GM23248 (cell line): Measurements from ENCODE around the gene MID1. TPM values are rescaled to one million over a fixed set of nuclear protein-coding genes. Genes with fewer than 3 reads are reported as not detected.

Experiments used
- DNase-seq: peaks from one replicate; pipeline ENCODE4 v3.0.0-alpha.2; 2015
- H2AFZ ChIP-seq: fragments of 200-600 bp; sonication (generic); 2 replicates; pipeline ENCODE4 v1.6.1; 2016; ENCODE audit warnings: antibody characterized with exemption
- H3F3A ChIP-seq: fragments of 200-600 bp; sonication (generic); 2 replicates; pipeline ENCODE4 v1.6.1; 2016; ENCODE audit warnings: mild to moderate bottlenecking, antibody characterized with exemption, mixed run types; ENCODE audit not compliant: insufficient read depth
- H3K27ac ChIP-seq: fragments of 200-600 bp; sonication (generic); 2 replicates; pipeline ENCODE4 v1.5.1; 2016; ENCODE audit warnings: mild to moderate bottlenecking
- H3K27me3 ChIP-seq: fragments of 200-600 bp; sonication (generic); replicated peaks from 2 replicates; pipeline ENCODE4 v1.6.1; 2016; ENCODE audit warnings: mild to moderate bottlenecking; ENCODE audit not compliant: insufficient read depth
- H3K36me3 ChIP-seq: fragments of 200-600 bp; sonication (generic); 2 replicates; pipeline ENCODE4 v1.6.1; 2016; ENCODE audit warnings: low read depth, mild to moderate bottlenecking
- H3K4me1 ChIP-seq: fragments of 200-600 bp; sonication (generic); 2 replicates; pipeline ENCODE4 v1.6.1; 2016; ENCODE audit warnings: mild to moderate bottlenecking; ENCODE audit not compliant: insufficient read depth
- H3K4me2 ChIP-seq: fragments of 200-600 bp; sonication (generic); one replicate; pipeline ENCODE4 v1.6.1; 2016; ENCODE audit warnings: mild to moderate bottlenecking; ENCODE audit not compliant: unreplicated experiment
- H3K4me3 ChIP-seq: fragments of 200-600 bp; sonication (generic); 2 replicates; pipeline ENCODE4 v1.5.1; 2016; ENCODE audit warnings: mild to moderate bottlenecking
- H3K79me2 ChIP-seq: fragments of 200-600 bp; sonication (generic); 2 replicates; pipeline ENCODE4 v1.6.1; 2016; ENCODE audit warnings: mild to moderate bottlenecking; ENCODE audit not compliant: insufficient read depth
- H3K9ac ChIP-seq: fragments of 200-600 bp; sonication (generic); 2 replicates; pipeline ENCODE4 v1.6.1; 2016; ENCODE audit warnings: mild to moderate bottlenecking
- H3K9me2 ChIP-seq: fragments of 200-600 bp; sonication (generic); 2 replicates; pipeline ENCODE4 v1.6.1; 2016; ENCODE audit warnings: mixed run types, mild to moderate bottlenecking, moderate library complexity; ENCODE audit not compliant: insufficient read depth
- H3K9me3 ChIP-seq: fragments of 200-600 bp; sonication (generic); one replicate; pipeline ENCODE4 v1.6.1; 2017; ENCODE audit warnings: low read depth
- H4K20me1 ChIP-seq: fragments of 200-600 bp; sonication (generic); 2 replicates; pipeline ENCODE4 v1.6.0; 2016; ENCODE audit not compliant: insufficient read depth
- EZH2 ChIP-seq: fragments of 200-600 bp; sonication (generic); IDR thresholded peaks from 2 replicates; pipeline ENCODE4 v1.6.1; 2018; ENCODE audit warnings: antibody characterized with exemption, mild to moderate bottlenecking; ENCODE audit not compliant: insufficient read depth, poor library complexity, severe bottlenecking
- EZH2phosphoT487 ChIP-seq: fragments of 200-600 bp; sonication (generic); IDR thresholded peaks from 2 replicates; pipeline ENCODE4 v1.6.1; 2018; ENCODE audit warnings: antibody characterized with exemption, moderate library complexity, mild to moderate bottlenecking, low read depth; ENCODE audit not compliant: insufficient read depth
- WGBS, 2 experiments: methylation state at CpG; one replicate each; pipeline ENCODE4 v1.1.6; 2015 to 2017; ENCODE audit warnings: low lambda C conversion rate in 2 of 2, low coverage in 1 of 2; ENCODE audit errors: missing lambda C conversion rate in 2 of 2; 5-methylcytosine and 5-hydroxymethylcytosine counted together
- in situ Hi-C: fragments of 300-500 bp; cut with MboI; formaldehyde crosslinking; loops from 2 replicates; pipeline ENCODE4 v1.15.0; 2020
- polyA plus RNA-seq: library from polyadenylated mRNA; unstranded; fragments of >200 nt; fragmentation: Nextera tagmentation; extraction: Ambion mirVana; gene quantifications from 2 replicates; pipeline ENCODE4 v1.2.1, GENCODE V29; 2016
- total RNA-seq: library from RNA; depleted of rRNA; stranded (reverse); fragments of >200 nt; shearing (Covaris generic); gene quantifications from 2 replicates; pipeline ENCODE4 v1.2.3, GENCODE V29; 2014

The MID1 gene
- total and polyA plus RNA-seq, 2 experiments from 2014 or later, result 5.6 to 5.9 TPM

- in situ Hi-C loops, result no loop called here
- Histone ChIP-seq H3K4me2 (no peak overlapping the region), H3K27me3 (no peaks in the 10 kb centered on the region), H3K9ac (no peak overlapping the region), H4K20me1 (no peaks in the 10 kb centered on the region), H3F3A (0 out of 2 replicates have a peak, but pooled peaks cover 10% of the 10 kb centered on the region), H3K4me1 (peaks cover 23% of the 10 kb centered on the region), H3K27ac (no peak overlapping the region), H3K9me3 (no peaks in the 10 kb centered on the region), H3K79me2 (no peaks in the 10 kb centered on the region; the same call in 1 of the 2 replicates), H3K4me3 (no peak overlapping the region), H2AFZ (no peak overlapping the region), H3K36me3 (no peaks in the 10 kb centered on the region), H3K9me2 (no peaks in the 10 kb centered on the region)
- DNase-seq, result no peak
- TF ChIP-seq EZH2, result no peak
- TF ChIP-seq EZH2phosphoT487, result no peak
- 88 to 90% methylated on average over 6 to 13 of the region's 16 CpGs for WGBS, 2 experiments
These were observed 43.5 kb downstream of the MID1 start for GRCh38 chrX:10576777-10577447.

GRCh38 chrX:10576186-10576585 lies 44.2 kb downstream of the MID1 start:
- Histone ChIP-seq H3K4me2 (no peak overlapping the region), H3K9me2 (no peaks in the 10 kb centered on the region), H3K9me3 (no peaks in the 10 kb centered on the region), H3K4me1 (peaks cover 28% of the 10 kb centered on the region), H3K27ac (no peak overlapping the region), H4K20me1 (no peaks in the 10 kb centered on the region), H2AFZ (no peak overlapping the region), H3K4me3 (no peak overlapping the region), H3K79me2 (no peaks in the 10 kb centered on the region; the same call in 1 of the 2 replicates), H3F3A (peaks cover 7% of the 10 kb centered on the region; the same call in 1 of the 2 replicates), H3K36me3 (no peaks in the 10 kb centered on the region), H3K27me3 (no peaks in the 10 kb centered on the region), H3K9ac (no peak overlapping the region)
- no peak for TF ChIP-seq EZH2phosphoT487
- TF ChIP-seq EZH2, result no peak
- in situ Hi-C loops, result no loop called here
- 93 to 100% methylated on average over 4 of the region's 4 CpGs for WGBS, 2 experiments
- DNase-seq, result no peak

GRCh38 chrX:10574663-10575062 lies 45.7 kb downstream of the MID1 start:
- DNase-seq, result peak; percentile 65

GRCh38 chrX:10571260-10571659 lies 49.1 kb downstream of the MID1 start:
- Histone ChIP-seq H4K20me1 (no peaks in the 10 kb centered on the region), H3K9ac (no peak overlapping the region), H3K4me1 (peaks cover 28% of the 10 kb centered on the region), H3K27me3 (no peaks in the 10 kb centered on the region), H2AFZ (no peak overlapping the region), H3K4me2 (no peak overlapping the region), H3K9me3 (no peaks in the 10 kb centered on the region), H3K9me2 (no peaks in the 10 kb centered on the region), H3K79me2 (no peaks in the 10 kb centered on the region; the same call in 1 of the 2 replicates), H3K27ac (no peak overlapping the region), H3F3A (peaks cover 7% of the 10 kb centered on the region; the same call in 1 of the 2 replicates), H3K4me3 (no peak overlapping the region), H3K36me3 (no peaks in the 10 kb centered on the region)
- peak; percentile 9 for DNase-seq
- 92 to 100% methylated on average over 1 of the region's 1 CpG for WGBS, 2 experiments
- TF ChIP-seq EZH2phosphoT487 (no peak), EZH2 (no peak)
- in situ Hi-C loops, result no loop called here

More at GRCh38 chrX:10574663-10575062, 45.7 kb downstream of the MID1 start:
- Histone ChIP-seq H3F3A (peaks cover 15% of the 10 kb centered on the region; the same call in 1 of the 2 replicates), H3K27ac (no peak overlapping the region), H3K9me2 (no peaks in the 10 kb centered on the region), H3K27me3 (no peaks in the 10 kb centered on the region), H2AFZ (no peak overlapping the region), H3K79me2 (no peaks in the 10 kb centered on the region; the same call in 1 of the 2 replicates), H3K9ac (no peak overlapping the region), H3K4me1 (peaks cover 41% of the 10 kb centered on the region), H4K20me1 (no peaks in the 10 kb centered on the region), H3K4me3 (no peak overlapping the region), H3K36me3 (no peaks in the 10 kb centered on the region), H3K4me2 (no peak overlapping the region), H3K9me3 (no peaks in the 10 kb centered on the region)
- WGBS, 2 experiments, result 21 to 28% methylated on average over 4 of the region's 4 CpGs
- in situ Hi-C loops, result no loop called here
- TF ChIP-seq EZH2phosphoT487, result no peak
- TF ChIP-seq EZH2, result no peak
